Activated naive CD8-positive, alpha-beta T cell treated with anti-CD3 and anti-CD28 coated beads, Interleukin-2, amount 50 U/mL, for 24 hours (primary cell): ENCODE results near the gene SPEG.

Source experiments
- ATAC-seq: fragments of 150-1000 bp; cut with Tn5 transposase; one replicate; pipeline ENCODE4 v1.10.0; 2021
- DNase-seq: peaks from one replicate; pipeline ENCODE4 v3.0.0; 2021
- H3K27ac Mint-ChIP-seq: one replicate; pipeline ENCODE4 v1.8.0; 2021; ENCODE audit warnings: mild to moderate bottlenecking, mixed read lengths
- H3K27me3 Mint-ChIP-seq: one replicate; pipeline ENCODE4 v1.8.0; 2021; ENCODE audit warnings: mixed read lengths
- H3K36me3 Mint-ChIP-seq: one replicate; pipeline ENCODE4 v1.8.0; 2021; ENCODE audit warnings: low read depth, mixed read lengths
- H3K4me1 Mint-ChIP-seq: one replicate; pipeline ENCODE4 v1.8.0; 2021; ENCODE audit warnings: mixed read lengths
- H3K4me3 Mint-ChIP-seq: one replicate; pipeline ENCODE4 v1.8.0; 2021; ENCODE audit warnings: mild to moderate bottlenecking, moderate library complexity, mixed read lengths
- H3K9me3 Mint-ChIP-seq: one replicate; pipeline ENCODE4 v1.8.0; 2021; ENCODE audit warnings: mixed read lengths

SPEG gene

DNA sequence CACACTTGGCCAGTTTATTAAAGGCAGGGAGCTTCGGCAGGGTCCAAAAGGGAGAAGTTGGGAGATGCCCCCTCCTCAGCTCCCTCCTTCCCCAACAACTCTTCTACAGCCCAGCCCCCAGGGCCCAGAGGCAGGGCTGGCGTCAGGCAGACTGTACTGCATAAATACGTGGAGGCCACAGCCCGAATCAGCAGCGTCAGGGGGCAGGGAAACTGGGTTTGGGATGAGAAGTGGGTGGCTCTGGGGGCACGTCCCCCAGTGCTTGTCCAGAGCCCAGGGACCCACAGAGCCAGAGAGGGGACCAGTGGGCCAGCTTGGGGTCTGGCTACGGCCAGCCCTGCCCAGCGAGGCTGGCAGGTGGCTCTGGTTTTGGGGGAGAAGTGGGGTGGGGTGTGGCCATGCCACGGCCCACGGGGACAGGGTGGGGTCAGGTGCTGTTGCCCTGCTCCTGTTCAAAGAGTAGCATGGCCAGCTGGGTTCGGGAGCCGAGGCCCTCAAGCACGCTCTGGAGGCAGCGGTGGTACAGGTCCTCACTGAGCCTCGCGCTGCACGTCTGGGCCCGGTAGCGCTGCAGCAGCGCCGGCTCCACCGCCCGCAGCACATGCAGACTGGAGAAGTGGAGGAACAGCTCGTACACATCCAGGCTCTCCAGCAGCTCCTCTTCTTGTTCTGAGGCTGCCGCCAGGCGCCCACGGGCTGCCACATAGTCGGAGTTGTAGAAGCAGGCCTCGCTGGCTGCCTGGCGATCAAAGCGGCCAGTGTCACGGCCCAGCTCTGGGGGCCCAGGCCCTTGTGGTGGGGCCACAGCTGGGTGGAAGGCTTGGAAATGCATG lies 104.5 kb downstream of the SPEG start:
- Mint-ChIP-seq H3K36me3 (peaks cover 6% of the 10 kb centered on the region), H3K4me1 (peaks cover 17% of the 10 kb centered on the region), H3K27me3 (no peaks in the 10 kb centered on the region), H3K27ac (no peak overlapping the region), H3K9me3 (no peaks in the 10 kb centered on the region), H3K4me3 (no peak overlapping the region)
- DNase-seq (no peak), ATAC-seq (no peak)

DNA sequence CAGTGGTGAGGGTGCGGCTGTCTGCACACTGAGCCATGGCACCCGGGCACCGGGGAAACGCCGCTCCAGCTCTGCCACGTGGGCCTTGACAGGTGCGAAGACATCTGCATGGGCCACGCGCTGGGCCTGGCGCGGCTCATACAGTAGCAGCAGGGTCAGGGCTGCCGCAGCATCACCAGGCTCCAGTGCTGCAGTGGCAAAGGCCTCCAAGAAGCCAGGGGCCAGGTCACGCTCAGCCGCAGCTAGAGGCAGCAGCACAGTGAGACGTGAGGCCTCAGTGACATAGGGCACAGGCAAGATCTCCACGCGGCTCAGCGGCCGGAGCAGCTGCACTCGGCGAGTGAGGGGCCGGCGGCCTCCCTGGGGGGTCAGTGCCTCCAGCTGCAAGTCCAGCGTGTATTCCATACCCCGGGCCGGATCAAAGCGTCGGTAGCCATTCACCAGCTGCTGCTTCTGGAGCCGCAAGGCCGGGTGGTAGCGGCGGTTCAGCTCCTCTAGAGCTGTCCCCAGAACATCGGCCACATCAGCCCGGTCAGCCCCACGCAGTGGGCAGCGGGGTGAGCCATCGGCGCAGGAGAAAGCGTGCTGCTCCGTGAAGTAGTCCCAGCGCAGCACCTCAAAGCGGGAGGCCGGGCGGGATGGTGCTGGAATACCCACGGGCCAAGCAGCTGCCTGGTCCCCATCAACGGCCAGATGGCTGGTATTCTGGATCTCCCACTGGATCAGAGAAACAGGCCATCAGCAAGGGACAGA lies 105.5 kb downstream of the SPEG start:
- Mint-ChIP-seq H3K4me3 (no peak overlapping the region), H3K4me1 (peaks cover 24% of the 10 kb centered on the region), H3K27ac (no peak overlapping the region), H3K9me3 (no peaks in the 10 kb centered on the region), H3K36me3 (peaks cover 6% of the 10 kb centered on the region), H3K27me3 (peaks cover 6% of the 10 kb centered on the region)
- DNase-seq (no peak), ATAC-seq (no peak)

DNA sequence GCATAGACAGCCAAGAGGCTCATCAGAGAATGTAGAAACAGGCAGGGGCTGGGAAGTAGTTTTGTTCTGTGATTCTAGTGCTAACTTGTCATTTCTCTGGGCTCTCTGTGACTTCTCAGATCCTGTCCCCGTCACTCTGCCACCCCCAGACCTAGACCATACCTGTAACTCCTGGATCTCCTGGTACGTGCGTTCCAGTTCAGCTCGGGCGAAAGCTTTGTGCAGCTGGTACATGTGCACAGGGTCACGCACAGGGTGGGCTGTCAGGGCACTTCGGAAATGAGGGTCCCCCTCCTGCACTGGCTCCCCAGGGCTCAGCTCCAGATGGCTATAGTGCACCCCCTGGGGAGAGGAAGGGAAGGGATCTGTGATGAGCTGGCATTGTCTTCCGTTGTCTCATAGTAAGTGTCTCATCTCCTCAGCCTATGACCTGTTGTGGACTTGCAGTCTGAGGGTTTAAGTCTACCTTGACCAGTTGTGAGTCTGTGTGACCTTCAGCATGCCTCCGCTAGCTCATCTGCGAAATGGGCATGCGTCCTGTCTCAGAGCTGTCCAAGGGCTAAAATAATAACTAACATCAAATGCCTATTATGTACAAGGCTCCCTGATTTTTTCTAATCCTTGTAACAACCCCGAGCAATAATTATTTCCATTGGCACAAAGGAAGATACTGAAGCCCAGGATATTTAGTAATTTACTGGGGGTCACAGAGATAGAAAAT lies 106.3 kb downstream of the SPEG start:
- H3K9me3 Mint-ChIP-seq: no peaks in the 10 kb centered on the region
- peaks cover 6% of the 10 kb centered on the region for H3K36me3 Mint-ChIP-seq
- H3K4me3 Mint-ChIP-seq: peak overlapping the region; percentile 92
- DNase-seq (no peak), ATAC-seq (no peak)
- H3K4me1 Mint-ChIP-seq: peaks cover 24% of the 10 kb centered on the region
- peaks cover 8% of the 10 kb centered on the region for H3K27me3 Mint-ChIP-seq
- no peak overlapping the region for H3K27ac Mint-ChIP-seq

DNA sequence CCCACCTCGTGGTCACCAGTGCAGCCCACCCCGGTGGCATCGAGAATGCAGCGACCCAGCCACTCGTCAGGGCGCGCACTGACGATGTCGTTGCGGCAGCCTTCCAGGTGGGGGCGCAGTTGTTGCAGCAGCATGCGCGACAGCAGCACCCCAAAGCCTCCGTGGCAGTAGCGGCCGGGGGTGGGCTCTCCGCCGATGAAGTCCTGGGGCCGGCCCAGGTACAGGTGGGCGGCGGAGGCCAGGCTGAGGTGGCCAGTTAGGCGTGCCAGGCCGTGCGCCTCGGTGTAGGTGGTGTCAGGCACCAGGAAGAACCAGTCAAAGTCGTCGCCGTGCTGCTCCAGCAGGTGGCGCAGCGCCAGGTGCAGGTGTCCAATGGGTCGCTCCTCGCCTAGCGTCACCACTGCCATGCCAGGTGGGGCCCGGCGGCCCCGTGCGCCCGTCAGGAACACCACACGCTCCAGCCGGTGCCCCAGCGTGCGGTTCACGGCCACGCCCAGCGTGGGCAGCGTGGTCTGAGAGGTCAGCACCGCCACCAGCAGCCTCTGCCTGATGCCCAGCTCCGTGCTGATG lies 107.1 kb downstream of the SPEG start:
- Mint-ChIP-seq H3K27me3 (peaks cover 14% of the 10 kb centered on the region), H3K4me3 (peak overlapping the region; percentile 92), H3K36me3 (peaks cover 6% of the 10 kb centered on the region), H3K4me1 (peaks cover 24% of the 10 kb centered on the region), H3K27ac (no peak overlapping the region), H3K9me3 (no peaks in the 10 kb centered on the region)
- ATAC-seq (peak; percentile 59), DNase-seq (peak; percentile 87)

DNA sequence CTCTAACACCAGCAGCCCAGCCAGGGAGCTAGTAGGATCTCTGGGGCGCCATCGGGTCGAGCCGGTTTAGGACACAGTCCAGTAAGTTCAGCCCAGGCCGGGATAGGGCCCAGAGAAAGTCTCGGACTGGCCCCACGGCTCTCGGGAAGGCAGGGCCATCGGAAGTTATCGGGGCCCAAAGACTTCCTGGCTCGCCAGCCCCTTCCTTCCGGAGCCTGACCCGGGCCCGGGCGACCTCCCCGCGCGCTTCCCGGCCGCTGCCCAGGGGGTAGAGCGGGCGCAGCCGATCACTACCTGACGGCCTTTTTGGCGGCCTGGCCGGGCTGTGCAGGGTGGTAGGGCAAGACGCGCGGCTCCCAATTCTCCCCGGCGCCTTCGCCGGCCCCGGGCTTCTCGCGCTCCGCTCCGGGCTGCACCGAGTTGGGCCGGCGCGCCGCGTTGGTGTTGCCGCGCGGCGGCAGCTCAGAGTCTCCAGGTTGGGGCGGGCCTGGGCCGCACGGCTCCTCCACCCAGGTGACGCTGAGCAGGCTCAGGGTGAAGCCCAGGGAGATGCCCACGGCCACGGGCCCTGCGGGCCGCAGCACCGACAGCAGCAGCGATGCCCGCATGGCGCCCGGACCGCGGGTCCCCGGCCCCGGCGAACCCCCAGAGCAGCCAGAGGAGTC lies 108.4 kb downstream of the SPEG start:
- H3K27me3 Mint-ChIP-seq: peaks cover 14% of the 10 kb centered on the region
- DNase-seq: no peak
- peaks cover 6% of the 10 kb centered on the region for H3K36me3 Mint-ChIP-seq
- H3K9me3 Mint-ChIP-seq: no peaks in the 10 kb centered on the region
- ATAC-seq: peak; percentile 51
- peak overlapping the region; percentile 92 for H3K4me3 Mint-ChIP-seq
- peak overlapping the region; percentile 72 for H3K27ac Mint-ChIP-seq
- H3K4me1 Mint-ChIP-seq: peaks cover 24% of the 10 kb centered on the region

DNA sequence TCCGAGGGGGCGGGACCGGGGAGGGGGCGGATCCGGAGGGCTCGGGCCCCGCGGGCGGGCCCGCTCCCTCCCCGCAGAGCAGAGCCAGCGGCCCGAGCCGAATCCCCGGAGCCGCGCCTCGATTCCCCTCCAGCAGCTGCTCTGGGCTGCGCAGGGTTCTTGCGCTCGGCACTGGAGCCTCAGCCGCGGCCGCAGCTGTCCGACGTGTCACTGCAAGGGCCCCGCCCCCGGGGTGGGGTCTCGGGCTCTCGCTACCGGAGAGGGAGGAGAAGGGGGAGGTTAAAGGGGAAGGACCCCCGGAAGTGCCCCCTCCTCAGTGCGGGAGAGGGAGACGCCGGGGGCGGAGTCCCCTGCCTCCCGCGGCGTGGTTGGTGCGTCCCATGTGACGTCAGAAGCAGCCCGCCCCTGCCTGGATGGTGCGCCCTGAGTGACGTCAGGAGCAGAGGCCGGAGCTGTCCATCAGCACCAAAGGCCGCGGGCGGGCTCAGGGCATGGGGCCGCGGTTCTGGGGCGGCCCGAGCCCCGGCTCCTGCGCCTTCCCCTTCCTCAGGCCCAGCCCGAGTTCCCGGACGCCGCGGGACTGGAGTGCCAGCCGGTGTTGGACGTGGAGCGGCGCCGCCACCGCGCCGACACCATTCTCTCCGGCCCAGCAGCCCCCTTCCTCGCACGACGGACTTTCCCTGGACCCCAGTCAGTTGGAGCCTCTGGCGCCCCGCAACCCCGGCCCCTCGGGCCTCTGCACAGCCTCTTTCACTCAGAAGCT lies 109.1 kb downstream of the SPEG start, which contains the start of the genes CHPF and TMEM198:
CHPF (minus strand) TSS at position 214 of the 763 bp plus-strand sequence. CDS start 271 bp downstream, outside the sequence.
TMEM198 (plus strand) TSS at position 433 of the 763 bp plus-strand sequence. CDS start 700 bp downstream, outside the sequence.
- peak within 1 kb of the TSS; percentile 72 for H3K27ac Mint-ChIP-seq
- ATAC-seq (peak; percentile 79), DNase-seq (peak; percentile 95)
- H3K27me3 Mint-ChIP-seq: peaks cover 18% of the 10 kb centered on the region
- peak within 1 kb of the TSS; percentile 92 for H3K4me3 Mint-ChIP-seq
- peaks cover 6% of the 10 kb centered on the region for H3K36me3 Mint-ChIP-seq
- no peaks in the 10 kb centered on the region for H3K9me3 Mint-ChIP-seq
- peaks cover 24% of the 10 kb centered on the region for H3K4me1 Mint-ChIP-seq

DNA sequence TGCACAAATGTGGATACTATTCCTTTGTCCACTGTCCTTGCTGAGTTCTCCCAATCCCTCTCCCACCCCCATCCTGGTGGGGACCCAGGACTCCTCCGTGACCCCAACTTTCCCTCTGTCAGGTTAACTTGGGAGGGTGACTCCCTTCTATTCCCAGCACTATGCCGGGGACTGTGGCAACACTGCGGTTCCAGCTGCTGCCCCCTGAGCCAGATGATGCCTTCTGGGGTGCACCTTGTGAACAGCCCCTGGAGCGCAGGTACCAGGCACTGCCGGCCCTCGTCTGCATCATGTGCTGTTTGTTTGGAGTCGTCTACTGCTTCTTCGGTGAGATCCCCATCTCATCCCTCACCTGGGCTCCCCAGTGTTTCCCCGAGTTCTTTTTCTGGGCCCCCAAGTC lies 109.9 kb downstream of the SPEG start:
- peaks cover 6% of the 10 kb centered on the region for H3K36me3 Mint-ChIP-seq
- H3K27ac Mint-ChIP-seq: no peak overlapping the region
- peaks cover 18% of the 10 kb centered on the region for H3K27me3 Mint-ChIP-seq
- no peak for ATAC-seq
- no peak for DNase-seq
- peak overlapping the region; percentile 92 for H3K4me3 Mint-ChIP-seq
- H3K9me3 Mint-ChIP-seq: no peaks in the 10 kb centered on the region
- peaks cover 24% of the 10 kb centered on the region for H3K4me1 Mint-ChIP-seq

DNA sequence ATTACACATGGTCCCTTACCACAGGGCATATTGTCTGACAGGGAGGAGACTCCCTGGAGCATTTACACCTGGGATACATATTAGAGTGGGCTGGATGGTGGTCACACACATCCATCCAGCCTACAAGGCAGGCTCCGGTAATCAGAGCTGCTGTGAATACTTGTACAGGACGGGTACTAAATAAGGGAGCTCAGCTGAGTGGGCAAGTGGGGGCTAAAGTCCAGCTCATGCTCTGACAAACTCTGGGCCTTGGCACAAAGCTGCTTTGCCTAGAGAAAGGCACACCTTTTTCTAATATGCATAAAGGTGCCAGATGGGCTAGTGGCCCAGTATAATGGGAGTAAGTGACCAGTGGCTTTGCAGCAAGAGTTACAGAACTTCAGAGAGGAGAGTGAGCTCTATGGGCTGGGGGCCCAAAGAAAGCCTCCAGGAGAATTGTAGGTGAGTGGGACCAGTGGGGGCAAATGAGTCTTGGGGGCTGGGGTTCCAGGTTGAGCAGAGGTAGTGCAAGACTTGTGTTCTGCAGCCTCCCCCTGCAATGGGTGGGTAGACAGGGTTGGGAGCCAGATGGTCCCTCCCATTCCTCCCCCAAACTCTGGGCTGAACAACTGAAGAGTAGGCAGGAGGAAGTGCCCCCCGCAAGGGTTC lies 110.8 kb downstream of the SPEG start:
- no peak overlapping the region for H3K4me3 Mint-ChIP-seq
- no peak for DNase-seq
- H3K9me3 Mint-ChIP-seq: no peaks in the 10 kb centered on the region
- H3K4me1 Mint-ChIP-seq: peaks cover 24% of the 10 kb centered on the region
- peaks cover 18% of the 10 kb centered on the region for H3K27me3 Mint-ChIP-seq
- no peak for ATAC-seq
- peaks cover 6% of the 10 kb centered on the region for H3K36me3 Mint-ChIP-seq
- no peak overlapping the region for H3K27ac Mint-ChIP-seq

DNA sequence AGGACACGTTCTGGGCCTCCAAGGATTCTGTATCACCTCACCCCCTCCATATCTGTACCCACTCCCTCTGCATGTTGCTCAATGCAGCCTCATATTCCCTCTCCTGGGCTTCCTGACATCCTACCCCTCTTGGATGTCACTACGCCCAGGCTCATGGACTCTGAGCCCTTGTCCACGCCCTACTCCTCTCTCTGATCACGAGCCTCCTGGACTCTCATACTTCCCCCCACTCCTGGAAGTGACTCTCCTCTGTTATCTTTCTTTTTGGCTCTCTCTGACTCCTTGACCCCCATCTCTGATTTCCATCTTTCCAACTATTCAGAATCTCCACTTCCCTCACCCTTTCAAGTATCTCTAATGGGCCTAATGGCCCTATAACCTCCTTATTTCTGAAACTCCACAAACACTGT lies 111.3 kb downstream of the SPEG start:
- DNase-seq (no peak), ATAC-seq (no peak)
- no peak overlapping the region for H3K27ac Mint-ChIP-seq
- peaks cover 24% of the 10 kb centered on the region for H3K4me1 Mint-ChIP-seq
- H3K9me3 Mint-ChIP-seq: no peaks in the 10 kb centered on the region
- H3K27me3 Mint-ChIP-seq: peaks cover 24% of the 10 kb centered on the region
- H3K4me3 Mint-ChIP-seq: no peak overlapping the region
- H3K36me3 Mint-ChIP-seq: peaks cover 3% of the 10 kb centered on the region

DNA sequence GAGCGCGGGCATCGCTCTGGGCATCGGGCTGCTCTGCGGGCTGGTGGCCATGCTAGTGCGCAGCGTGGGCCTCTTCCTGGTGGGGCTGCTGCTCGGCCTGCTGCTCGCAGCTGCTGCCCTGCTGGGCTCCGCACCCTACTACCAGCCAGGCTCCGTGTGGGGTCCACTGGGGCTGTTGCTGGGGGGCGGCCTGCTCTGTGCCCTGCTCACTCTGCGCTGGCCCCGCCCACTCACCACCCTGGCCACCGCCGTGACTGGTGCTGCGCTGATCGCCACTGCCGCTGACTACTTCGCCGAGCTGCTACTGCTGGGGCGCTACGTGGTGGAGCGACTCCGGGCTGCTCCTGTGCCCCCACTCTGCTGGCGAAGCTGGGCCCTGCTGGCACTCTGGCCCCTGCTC lies 113.0 kb downstream of the SPEG start:
- Mint-ChIP-seq H3K27me3 (peaks cover 35% of the 10 kb centered on the region), H3K9me3 (no peaks in the 10 kb centered on the region), H3K4me3 (no peak overlapping the region), H3K27ac (no peak overlapping the region), H3K4me1 (peaks cover 12% of the 10 kb centered on the region), H3K36me3 (no peaks in the 10 kb centered on the region)
- DNase-seq: no peak
- ATAC-seq: no peak
